Measurements from ENCODE around the gene CCN5.
"Not testable (repeated sequence)": the region's sequence is repeated elsewhere in the genome, so short reads cannot be mapped to it uniquely, and the experiment has no call there.

The CCN5 gene

GRCh38 chr20:44695295-44695673 is 19.9 kb upstream of the CCN5 start:
- DNase-seq, result no peak

GRCh38 chr20:44695674-44696300 is 19.4 kb upstream of the CCN5 start:
- DNase-seq, result no peak

- no peak for DNase-seq
Observed at GRCh38 chr20:44696315-44696714, 18.9 kb upstream of the CCN5 start.

- DNase-seq, result not testable (repeated sequence)
Observed at GRCh38 chr20:44697041-44697440, 18.1 kb upstream of the CCN5 start.

- no peak for DNase-seq
Observed at GRCh38 chr20:44698351-44698750, 16.8 kb upstream of the CCN5 start.

- no peak for DNase-seq
Observed at GRCh38 chr20:44700306-44700705, 14.9 kb upstream of the CCN5 start.

- DNase-seq, result no peak
Observed at GRCh38 chr20:44701118-44701857, 13.9 kb upstream of the CCN5 start.

- no peak for DNase-seq
Observed at GRCh38 chr20:44701858-44702256, 13.3 kb upstream of the CCN5 start.

- DNase-seq, result peak; percentile 82 to 86
Observed at GRCh38 chr20:44702776-44703175, 12.4 kb upstream of the CCN5 start.

GRCh38 chr20:44703183-44703925 is 11.8 kb upstream of the CCN5 start:
- no peak for DNase-seq

GRCh38 chr20:44703956-44704488 is 11.1 kb upstream of the CCN5 start:
- no peak for DNase-seq

- DNase-seq, result no peak
Observed at GRCh38 chr20:44704551-44704971, 10.6 kb upstream of the CCN5 start.

- no peak for DNase-seq
Observed at GRCh38 chr20:44705364-44706094, 9.6 kb upstream of the CCN5 start.

GRCh38 chr20:44706301-44707017 is 8.7 kb upstream of the CCN5 start:
- no peak for DNase-seq

- no peak for DNase-seq
Observed at GRCh38 chr20:44707018-44707579, 8.1 kb upstream of the CCN5 start.

GRCh38 chr20:44709380-44709779 is 5.8 kb upstream of the CCN5 start:
- no peak for DNase-seq

- DNase-seq, result no peak
Observed at GRCh38 chr20:44709797-44710196, 5.4 kb upstream of the CCN5 start.

GRCh38 chr20:44711237-44711636 is 3.9 kb upstream of the CCN5 start:
- no peak for DNase-seq

GRCh38 chr20:44714102-44714700 is 968 bp upstream of the CCN5 start:
- no peak for DNase-seq

- no peak for DNase-seq
Observed at GRCh38 chr20:44715499-44716308, 535 bp downstream of the CCN5 start.

Data from hippocampal formation (tissue), 2 donors.